HG02870 (cell line): Measurements from ENCODE around the gene RPAIN.

Source experiments
- ATAC-seq: cut with Tn5 transposase; IDR thresholded peaks from one replicate; pipeline ENCODE4 v1.9.1; 2021; ENCODE audit warnings: mild to moderate bottlenecking, moderate library complexity; ENCODE audit not compliant: unreplicated experiment

RPAIN gene

GRCh38 chr17:5419959-5420653 lies at the start of gene RPAIN:
TSS of gene RPAIN (plus strand) at chr17:5420182. CDS start at chr17:5420211, 29 bp downstream.
- ATAC-seq = peak; percentile 44

DNA sequence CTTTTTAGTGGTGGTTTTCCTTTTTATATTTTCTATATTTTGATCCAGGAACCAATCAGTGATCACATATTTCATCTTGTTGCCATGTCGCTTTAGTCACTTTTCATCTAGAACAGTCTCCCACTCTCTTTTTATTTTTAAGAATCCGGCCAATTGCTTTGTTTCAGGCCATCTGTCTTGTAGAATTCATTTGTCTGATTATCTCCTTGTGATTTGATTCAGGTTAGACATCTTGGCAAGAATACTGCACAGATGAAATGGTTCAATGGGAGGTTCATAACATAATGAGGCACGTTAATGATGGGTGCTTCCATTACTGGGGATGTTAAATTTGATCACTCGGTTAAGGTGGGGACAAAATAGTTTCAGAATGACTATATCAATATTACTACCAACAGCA lies 49.6 kb upstream of the RPAIN start:
- ATAC-seq = no peak

DNA sequence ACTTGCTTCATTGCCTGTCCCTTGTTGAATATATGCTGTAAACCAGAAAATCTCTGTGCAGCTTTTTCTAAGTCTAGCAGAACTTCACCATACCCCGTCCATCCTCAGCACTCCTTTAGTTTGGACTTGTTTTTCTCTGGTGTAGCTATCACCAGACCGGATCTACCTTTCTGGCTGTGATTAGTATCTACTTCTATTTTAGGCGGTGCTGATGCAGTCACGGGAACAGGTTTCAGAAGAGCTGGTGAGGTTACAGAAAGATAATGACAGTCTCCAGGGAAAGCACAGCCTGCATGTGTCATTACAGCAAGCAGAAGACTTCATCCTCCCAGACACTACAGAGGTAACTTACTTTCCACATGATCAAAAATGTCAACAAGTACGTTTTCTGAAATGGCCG lies 46.9 kb upstream of the RPAIN start:
- ATAC-seq = no peak

GRCh38 chr17:5378566-5379207 lies 41.3 kb upstream of the RPAIN start:
- no peak for ATAC-seq

DNA sequence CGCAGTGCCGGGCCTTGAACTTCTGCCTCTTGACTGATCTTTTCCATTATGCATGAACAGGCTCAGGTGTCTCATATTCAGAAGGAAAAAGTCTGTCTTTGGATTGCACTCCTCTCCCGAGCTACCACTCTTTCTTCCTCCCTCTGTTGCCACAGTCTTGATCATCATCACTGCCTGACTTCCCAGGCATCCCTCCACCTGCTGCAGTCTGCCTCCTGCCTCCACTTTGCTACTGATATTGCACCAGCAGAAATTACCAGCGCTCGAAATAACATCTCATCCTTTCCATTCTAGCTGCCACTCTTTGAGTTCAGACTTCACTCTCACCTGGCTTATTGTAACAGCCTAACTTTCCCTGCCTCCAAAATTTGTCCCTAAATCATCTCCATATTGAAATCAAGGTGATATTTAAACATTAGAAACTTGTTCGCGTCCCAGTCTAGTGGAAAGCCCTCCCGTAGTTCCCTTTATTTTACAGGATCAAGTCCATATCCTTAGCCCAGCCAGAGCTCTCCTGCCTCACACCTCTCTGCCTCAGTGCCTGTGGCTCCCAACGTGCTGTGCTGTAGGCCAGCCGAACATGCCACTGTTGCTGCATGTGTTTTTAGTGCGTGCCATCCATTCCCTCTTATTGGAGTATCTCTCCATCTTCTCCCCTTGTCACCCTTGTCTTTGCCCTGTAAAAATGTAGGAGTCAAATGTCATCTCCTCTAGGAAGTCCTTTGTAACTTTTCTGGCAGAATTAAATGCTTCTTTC lies 40.5 kb upstream of the RPAIN start:
- no peak for ATAC-seq

GRCh38 chr17:5380491-5381135 lies 39.4 kb upstream of the RPAIN start:
- no peak for ATAC-seq

GRCh38 chr17:5381542-5381941 lies 38.4 kb upstream of the RPAIN start:
- ATAC-seq = no peak

GRCh38 chr17:5391678-5392077 lies 28.3 kb upstream of the RPAIN start:
- ATAC-seq = no peak

DNA sequence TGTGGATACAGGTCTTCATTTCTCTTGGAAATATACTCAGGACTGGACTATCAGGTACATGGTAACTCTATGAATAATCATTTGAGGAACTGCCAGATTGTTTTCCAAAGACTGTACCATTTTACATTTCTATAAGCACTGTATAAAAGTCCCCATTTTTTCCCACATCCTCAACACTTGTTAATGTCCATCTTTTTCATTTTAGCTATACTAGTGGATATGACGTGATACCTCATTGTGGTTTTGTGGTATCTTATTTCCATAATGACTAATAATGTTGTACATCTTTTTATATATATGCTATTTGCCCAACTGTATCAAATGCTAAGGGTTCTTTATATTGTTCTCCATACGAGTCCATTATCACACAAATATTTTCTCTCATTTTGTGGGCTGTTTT lies 23.4 kb upstream of the RPAIN start:
- ATAC-seq = no peak

- ATAC-seq = no peak
These were observed 20.2 kb upstream of the RPAIN start for GRCh38 chr17:5399767-5400166.

DNA sequence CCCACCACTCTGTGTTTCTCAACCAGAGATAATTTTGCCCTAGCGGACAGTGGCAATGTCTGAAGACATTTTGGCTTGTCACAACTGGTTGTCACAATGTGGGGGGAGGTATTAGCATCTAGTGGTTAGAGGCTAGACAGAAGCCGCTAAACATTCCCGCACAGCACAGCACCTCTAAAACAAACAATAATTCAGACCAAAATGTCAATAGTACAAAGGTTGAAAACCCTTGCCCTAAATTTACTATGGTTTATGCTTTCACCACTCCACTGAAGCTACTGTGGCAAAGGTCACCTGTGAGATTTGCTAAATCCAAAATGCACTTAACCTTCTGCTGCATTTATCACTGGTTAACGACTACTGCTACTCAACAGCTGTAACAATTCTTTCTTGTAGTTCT lies 14.6 kb upstream of the RPAIN start:
- no peak for ATAC-seq

GRCh38 chr17:5408186-5408585 lies 11.8 kb upstream of the RPAIN start:
- no peak for ATAC-seq

DNA sequence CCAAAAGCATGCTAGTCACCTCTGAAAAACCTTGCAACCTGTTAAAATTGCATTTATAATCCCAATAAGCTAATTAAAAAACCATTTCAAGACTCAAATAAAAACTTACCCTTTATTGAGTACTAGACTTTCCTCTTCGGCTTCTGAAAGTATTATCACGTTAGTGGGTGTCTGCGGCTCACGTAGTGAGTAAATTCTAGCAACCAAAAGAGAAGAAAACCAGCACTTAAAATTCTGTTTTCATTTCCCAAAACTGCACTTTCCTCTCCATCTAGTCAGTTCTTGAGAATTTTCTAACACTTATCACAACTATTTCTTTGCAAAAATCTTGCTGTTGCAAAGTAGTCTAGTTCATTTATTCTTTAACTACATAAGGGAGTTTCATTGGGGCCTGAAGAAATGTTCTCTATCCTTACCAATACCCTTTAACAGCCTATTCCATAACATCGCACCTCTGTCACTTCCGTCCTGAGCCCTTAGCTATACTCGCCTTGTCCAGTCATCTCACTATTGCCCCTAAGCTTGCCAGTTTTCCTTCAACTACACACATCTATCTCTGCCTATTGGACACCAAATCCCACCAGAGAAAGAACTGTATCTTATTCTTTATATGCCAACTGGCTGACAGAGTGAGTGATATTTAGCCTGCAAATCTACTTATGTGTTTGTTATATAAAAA lies 9.2 kb upstream of the RPAIN start:
- no peak for ATAC-seq

DNA sequence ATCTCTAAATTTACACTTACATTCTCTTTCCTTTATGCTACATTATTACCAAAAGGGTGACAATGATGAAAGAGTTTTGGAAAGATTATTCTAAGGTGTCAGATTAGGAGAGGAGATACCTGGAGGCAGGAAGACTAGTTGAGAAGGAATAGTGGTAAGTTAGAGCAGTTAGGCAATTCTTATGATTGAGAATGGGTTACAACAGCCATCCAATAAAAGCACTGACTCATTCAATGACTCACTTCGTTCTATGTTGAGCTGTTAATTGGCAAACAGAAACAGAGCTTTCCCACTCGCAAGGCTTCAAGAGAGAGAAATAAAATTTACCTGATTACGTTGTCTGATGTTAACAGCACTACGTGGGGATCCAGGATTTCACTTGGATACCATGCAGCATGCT lies 6.3 kb upstream of the RPAIN start:
- ATAC-seq = no peak

GRCh38 chr17:5416901-5417300 lies 3.1 kb upstream of the RPAIN start:
- no peak for ATAC-seq

GRCh38 chr17:5418858-5419355 lies 1.1 kb upstream of the RPAIN start:
- ATAC-seq = no peak

GRCh38 chr17:5419356-5419958 lies 525 bp upstream of the RPAIN start, which contains the start of gene NUP88:
TSS of gene NUP88 (minus strand) at chr17:5419662. CDS start at chr17:5419650, 12 bp downstream.
- peak; percentile 84 for ATAC-seq

DNA sequence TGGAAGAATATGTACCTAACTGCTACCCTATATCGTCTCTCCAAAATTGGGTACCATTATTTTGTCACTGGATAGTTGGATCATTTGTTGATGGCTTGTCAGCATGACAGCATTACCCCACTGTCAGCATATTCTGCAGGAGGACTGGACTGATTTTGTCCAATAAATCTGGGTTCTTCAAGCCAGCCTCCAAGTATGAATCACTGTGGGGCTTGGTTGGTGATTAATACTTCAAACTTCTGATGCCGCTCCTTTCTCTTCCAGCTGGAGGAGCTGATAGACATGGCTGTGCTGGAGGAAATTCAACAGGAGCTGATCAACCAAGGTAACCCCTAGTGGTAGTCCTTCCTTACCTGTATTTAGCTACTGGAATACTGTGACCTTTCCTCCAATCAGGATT lies 2.5 kb downstream of the RPAIN start:
- no peak for ATAC-seq

DNA sequence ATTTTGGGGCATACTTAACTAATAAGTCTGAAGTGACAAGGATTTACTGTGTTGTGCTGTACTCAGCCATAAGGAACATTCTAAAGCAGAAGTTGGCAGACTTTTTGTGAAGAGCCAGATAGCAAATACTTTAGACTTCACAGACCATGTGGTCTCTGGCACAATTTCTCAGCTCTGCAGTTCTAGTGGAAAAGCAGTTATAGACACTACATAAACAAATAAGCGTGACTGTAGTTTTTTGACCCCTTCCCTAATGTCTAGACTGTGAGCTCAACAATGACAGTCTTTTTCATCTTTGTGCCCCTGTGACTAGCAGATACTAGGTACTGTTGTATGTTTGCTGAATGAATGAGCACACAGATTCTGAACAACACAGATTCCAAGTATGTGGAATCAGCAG lies 4.9 kb downstream of the RPAIN start:
- no peak for ATAC-seq

DNA sequence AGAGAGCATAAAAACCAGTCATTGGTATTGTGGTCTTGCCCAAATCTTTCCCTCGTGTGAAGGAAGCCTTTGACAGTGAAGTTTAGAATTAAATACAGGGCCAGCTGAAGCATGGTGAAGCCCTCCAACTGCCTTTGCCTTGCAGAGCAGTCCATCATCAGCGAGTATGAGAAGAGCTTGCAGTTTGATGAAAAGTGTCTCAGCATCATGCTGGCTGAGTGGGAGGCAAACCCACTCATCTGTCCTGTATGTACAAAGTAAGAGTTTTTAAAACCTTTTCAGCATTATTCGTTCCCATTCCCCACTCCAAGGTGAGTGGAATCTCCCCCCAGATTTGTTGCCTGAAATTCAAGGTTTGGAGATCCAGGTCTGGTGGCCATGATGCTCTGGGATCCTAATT lies 5.8 kb downstream of the RPAIN start:
- no peak for ATAC-seq
